HG03457 (cell line): ENCODE data around the gene FAM120A.

Experiments used
- ATAC-seq: cut with Tn5 transposase; IDR thresholded peaks from one replicate; pipeline ENCODE4 v1.9.1; 2021; ENCODE audit warnings: moderate number of reproducible peaks; ENCODE audit not compliant: unreplicated experiment

FAM120A gene

GRCh38 chr9:93467462-93467861 lies 16.0 kb downstream of the FAM120A start:
- ATAC-seq: no peak

DNA sequence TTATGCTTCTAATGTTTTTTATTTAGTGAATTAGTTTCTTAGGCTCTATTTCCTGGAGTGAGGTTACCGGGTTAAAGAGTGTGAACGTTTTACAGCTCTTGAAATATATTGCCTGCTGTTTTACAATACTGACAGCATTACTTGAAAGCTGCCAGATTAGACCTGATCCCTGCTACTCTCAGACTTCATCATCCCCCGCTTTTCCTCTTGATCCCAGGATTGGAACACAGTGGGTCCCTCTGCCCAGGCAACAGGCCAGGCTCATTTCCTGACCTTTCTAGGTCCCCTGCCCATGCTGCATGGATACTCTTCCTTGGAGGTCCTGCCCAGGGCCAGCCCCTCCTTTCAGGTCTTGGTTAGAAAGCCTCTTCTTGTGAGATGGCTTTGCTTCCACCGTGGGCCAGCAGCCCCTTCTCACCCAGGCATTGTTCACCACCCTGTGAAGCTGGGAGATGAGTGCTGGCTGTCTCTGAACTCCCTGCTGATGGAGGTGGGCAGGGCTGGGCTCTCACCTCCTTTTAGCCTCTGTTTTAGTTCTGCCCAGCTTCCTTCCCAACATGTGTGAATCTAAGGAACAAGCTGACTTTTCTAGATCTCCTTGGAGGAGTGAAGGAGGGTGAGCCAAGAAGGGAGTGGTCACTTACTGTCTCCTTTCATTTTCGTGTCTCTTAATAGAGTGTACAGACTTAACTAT lies 17.4 kb downstream of the FAM120A start:
- no peak for ATAC-seq

- no peak for ATAC-seq
Observed at GRCh38 chr9:93470391-93470790, 18.9 kb downstream of the FAM120A start.

GRCh38 chr9:93471124-93471523 lies 19.6 kb downstream of the FAM120A start:
- ATAC-seq: no peak

- no peak for ATAC-seq
Observed at GRCh38 chr9:93473411-93473810, 21.9 kb downstream of the FAM120A start.

GRCh38 chr9:93475108-93475507 lies 23.6 kb downstream of the FAM120A start:
- ATAC-seq: no peak

DNA sequence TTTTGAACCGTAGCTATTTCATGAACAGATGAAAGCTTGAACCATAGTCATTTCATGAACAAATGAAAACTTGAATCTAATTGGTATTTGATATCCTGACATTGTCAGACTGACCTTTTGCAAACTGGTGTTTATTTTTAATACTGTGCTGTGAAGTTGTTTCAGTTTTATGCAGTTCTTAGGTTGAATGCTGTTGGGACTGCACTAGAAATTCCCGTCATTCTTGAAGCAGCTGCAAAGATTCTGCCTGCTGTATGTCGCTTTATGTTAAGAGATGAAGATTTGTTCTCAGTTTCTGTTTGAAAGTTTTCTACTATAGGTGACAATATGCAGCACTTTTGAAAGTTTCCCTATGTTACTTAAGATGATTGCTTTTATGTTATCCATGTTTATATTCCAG lies 24.4 kb downstream of the FAM120A start:
- ATAC-seq: no peak

GRCh38 chr9:93476924-93477323 lies 25.4 kb downstream of the FAM120A start:
- no peak for ATAC-seq

- ATAC-seq: no peak
Observed at GRCh38 chr9:93477397-93477796, 25.9 kb downstream of the FAM120A start.

- no peak for ATAC-seq
Observed at GRCh38 chr9:93479726-93480125, 28.2 kb downstream of the FAM120A start.

DNA sequence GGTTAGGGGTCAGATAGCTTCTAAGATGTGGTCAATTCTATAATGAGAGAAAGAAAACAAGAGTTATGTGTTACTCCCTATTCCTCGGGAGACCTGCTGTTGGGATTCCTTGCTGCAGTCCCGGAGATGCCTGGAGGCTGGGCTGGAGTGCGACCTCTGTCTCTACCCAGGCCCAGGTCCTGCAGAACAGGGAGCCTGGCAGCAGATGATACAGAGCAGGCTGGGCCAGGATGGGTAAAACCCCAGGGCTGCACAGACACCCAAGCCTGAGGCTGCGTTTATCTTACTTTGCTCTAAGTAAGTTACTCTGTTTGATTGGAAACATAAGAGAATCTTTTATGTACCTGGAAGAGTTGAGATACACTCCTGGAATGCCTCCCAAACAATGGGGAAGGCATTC lies 28.8 kb downstream of the FAM120A start:
- ATAC-seq: no peak

- no peak for ATAC-seq
Observed at GRCh38 chr9:93480728-93481324, 29.3 kb downstream of the FAM120A start.

DNA sequence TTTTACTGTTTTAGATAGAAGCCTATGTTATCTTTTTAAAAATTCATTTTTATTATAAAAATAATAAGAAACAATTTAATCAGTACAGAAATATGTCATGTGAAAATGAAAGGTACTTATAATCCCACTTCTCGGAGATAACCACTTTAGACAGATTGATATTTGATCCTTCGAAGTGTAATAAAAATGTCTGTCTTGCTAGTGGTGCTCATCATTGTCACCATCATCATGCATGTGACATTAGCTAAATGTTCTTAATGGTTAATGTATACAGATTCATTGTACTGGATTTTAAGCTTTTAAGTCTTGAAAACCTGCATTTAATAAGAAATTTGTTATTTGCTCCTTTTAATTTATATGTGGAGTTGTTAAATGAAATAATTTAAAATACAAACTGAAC lies 32.0 kb downstream of the FAM120A start:
- ATAC-seq: no peak

DNA sequence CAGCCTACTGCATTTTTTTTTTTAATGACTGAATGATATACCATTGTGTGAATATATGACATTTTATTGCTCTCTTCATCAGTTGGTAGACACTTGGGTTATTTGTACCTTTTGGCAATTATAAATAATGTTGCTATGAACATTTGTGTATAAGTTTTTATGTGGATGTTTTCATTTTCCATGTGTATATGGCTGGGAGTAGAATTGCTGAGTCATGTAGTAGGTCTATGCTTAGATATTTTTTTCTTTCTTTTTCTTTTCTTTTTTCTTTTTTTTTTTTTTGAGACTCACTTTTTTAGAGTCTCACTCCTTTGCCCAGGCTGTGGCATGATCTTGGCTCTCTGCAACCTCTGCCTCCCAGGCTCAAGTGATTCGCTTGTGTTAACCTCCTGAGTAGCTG lies 34.8 kb downstream of the FAM120A start:
- ATAC-seq: no peak

- no peak for ATAC-seq
Observed at GRCh38 chr9:93488244-93488643, 36.8 kb downstream of the FAM120A start.

- no peak for ATAC-seq
Observed at GRCh38 chr9:93491593-93492232, 40.2 kb downstream of the FAM120A start.

GRCh38 chr9:93492327-93492726 lies 40.8 kb downstream of the FAM120A start:
- no peak for ATAC-seq

GRCh38 chr9:93493949-93494348 lies 42.5 kb downstream of the FAM120A start:
- no peak for ATAC-seq

DNA sequence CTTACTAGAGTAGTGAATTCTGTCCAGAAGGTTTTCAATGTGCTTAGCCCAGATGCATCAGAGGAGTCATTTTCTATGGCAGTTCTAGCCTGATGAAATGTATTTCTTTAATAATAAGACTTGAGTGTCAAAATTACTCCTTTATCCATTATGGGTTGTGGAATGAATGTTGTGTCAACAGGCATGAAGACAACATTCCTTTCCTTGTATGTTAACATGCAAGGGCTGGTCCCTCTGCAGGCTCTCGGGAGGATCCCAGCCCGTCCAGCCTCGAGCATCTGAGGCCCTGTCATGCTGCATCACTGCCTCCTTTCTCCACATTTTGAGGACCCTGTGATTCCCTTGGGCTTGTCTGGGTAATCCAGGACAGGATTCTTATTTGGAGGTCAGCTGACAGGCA lies 44.8 kb downstream of the FAM120A start:
- no peak for ATAC-seq

DNA sequence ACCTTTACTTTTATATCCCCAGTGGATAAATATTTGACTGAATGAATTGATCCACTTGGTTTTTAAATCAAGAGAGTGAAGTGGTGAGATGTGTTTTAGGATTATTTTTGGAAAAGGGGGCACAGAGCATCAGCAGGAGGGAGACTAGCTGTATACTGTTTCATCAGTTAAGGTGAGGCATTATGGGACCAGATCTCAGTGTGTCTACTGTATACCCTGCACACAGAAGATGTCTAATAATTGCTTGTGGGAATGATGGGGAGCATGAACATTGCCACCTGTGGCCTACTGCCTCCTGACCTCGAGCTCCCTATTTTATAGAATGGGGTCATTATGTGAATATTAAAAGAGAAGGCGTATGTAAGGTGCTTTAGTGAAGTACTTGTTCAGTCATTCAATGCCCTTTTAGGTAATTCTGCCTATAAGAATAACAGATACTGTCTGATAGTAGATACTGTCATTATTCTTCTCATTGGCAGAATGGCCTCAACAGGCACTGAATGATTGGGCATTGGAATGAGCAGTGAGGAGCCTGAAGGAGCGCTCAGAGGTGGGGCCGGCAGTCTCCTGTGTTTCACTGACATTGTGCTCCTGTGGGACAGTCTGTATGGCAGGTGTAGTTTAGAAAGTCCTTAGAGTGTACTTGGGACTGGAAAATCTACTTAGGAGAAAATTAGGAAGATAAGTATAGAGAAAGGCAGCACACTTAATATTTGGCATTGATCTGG lies 49.2 kb downstream of the FAM120A start:
- no peak for ATAC-seq

- no peak for ATAC-seq
Observed at GRCh38 chr9:93501406-93501805, 49.9 kb downstream of the FAM120A start.

DNA sequence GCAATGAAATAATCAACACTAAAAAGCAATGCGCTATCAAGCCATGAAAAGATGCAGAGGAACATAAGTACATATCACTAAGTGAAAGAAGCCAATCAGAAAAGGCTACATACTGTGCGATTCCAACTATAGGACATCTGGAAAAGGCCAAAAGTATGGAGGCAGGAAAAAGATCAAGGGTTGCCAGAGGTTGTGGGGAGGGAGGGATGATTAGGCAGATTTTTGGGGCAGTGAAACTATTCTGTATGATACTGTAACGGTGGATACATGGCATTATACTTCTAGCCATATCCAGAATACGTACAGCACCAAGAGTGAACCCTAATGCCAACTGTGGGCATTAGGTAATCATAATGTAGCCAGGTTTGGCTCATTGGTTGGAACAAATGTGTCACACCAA lies 51.9 kb downstream of the FAM120A start:
- no peak for ATAC-seq
